NCI-H2227 treated with DMSO at 0.1 percent for 48 hours (cell line): Measurements from ENCODE around the gene PHLDA2.

Experiments used
- DNase-seq: peaks from one replicate; lab custom pipeline; 2025; lab: John Stamatoyannopoulos, UW

The PHLDA2 gene, protein sequence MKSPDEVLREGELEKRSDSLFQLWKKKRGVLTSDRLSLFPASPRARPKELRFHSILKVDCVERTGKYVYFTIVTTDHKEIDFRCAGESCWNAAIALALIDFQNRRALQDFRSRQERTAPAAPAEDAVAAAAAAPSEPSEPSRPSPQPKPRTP

DNA sequence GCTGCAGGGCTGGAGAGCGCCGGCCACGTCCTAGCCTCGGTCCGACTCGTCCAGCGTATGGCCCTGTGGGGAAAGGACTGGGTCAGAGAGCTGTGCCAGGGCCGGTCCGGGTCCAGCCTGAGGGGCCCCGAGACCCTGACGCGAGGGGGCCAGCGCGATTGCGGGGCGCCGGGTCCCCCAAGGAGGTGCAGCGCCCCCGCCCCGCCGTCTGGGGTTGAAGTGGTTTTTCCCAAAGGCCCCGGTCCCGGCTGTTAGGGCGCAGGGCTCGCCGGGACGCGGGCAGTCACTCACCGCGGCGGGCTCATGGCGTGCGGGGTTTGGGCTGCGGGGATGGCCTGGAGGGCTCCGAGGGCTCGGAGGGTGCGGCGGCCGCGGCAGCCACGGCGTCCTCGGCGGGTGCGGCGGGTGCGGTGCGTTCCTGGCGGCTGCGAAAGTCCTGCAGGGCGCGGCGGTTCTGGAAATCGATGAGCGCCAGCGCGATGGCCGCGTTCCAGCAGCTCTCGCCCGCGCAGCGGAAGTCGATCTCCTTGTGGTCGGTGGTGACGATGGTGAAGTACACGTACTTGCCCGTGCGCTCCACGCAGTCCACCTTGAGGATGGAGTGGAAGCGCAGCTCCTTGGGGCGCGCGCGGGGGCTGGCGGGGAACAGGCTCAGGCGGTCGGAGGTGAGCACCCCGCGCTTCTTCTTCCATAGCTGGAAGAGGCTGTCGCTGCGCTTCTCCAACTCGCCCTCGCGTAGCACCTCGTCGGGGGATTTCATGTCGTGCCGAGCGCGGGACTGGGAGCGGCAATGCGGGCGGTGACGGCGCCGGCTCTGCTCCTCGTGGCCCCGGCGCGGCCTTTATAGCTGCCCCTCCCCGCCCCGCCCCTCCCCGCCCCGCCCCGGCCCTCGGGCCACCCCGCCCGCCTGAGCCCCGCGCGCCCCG is at the start of gene PHLDA2:
Gene PHLDA2, minus strand, starts transcription at position 816 of the 926 bp plus-strand sequence. Its CDS starts 56 bp downstream, at position 760.
- peak; percentile 18 for DNase-seq

DNA sequence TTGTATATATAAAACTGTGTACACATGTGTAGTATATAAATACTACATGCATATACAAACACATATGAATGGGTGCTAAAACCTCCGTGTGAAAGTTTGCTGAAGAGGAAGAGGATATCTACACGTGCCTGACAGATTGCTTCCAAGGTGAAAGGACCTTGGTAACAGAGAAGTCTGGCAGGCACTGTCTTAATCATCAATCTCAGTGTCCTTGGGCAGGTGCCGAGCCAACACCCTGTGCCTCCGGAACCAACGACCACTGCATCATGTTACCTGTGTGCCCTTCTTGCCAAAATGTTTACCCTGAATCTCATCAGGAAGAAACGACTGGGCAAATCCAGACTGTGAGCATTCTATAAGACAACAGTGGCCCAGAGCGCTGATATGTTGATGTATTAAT is 47.9 kb upstream of the PHLDA2 start:
- DNase-seq = no peak

DNA sequence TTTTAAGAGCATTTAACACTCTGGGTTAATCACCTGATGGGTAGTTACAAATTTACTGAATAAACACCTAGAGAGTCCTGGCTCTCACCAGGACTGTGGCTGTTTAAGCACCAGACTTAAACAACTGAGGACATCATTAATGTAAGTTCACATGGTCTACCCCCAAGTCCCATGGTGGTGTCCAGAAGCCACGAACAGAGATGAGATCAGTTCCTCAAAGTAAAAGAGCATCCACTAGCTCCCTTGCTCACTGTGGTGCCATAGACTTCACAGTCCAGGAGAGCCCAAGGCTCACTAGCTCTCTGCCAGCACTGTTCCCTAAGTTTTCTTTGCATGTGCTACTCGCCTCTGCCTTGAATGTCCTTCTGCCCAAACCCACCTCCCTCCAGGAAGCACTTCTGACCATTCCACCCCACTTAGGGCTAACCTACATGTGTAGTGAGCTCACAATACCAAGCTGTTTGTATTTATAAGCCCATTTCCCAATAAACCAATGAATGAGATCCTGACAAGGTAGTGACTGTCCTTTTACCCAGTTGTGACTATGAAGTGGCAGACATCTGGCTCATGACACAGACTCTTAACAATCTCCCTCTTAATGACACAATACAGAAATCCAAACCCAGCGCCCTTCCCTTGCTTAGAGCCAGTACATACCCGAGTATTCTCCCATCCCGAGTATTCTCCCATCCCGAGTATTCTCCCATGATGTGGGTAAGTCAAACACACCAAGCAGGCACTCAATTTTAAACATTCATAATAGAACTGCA is 47.3 kb upstream of the PHLDA2 start:
- no peak for DNase-seq

DNA sequence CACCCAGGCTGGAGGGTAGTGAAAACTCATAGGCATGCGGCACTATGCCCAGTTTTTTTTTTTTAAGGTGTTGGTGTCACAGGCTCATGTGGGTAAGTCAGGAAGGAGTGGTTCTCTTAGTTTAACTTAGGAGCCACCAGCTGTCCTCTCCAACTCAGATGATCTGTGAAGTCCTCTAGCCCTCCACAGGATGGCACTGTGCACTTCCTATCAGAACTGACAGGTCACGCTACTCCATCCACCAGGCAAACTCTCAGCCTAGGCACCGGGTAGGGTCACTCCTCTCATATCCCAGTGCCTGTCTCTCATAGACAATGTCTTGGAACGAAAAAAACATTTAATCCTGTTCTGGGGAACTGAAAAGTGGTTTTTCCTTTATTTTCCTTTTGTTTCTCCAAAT is 46.4 kb upstream of the PHLDA2 start:
- DNase-seq = no peak

DNA sequence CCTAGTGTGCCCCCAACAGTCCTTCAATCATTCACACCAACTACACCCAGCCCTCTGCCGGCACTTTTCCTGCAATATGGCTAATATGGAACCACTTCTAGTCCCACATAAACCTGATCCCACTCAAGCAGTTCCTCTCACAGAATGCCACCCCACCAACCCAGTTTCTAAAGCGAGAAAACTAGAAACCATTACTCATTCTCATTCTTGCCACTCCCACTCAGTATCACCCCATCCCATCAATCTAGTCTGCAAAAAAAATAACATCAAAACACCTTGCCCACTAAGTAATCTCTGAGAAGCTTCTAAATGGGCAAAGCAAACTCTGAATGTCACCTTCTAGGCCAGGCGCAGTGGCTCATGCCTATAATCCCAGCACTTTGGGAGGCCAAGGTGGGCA is 45.1 kb upstream of the PHLDA2 start:
- no peak for DNase-seq

DNA sequence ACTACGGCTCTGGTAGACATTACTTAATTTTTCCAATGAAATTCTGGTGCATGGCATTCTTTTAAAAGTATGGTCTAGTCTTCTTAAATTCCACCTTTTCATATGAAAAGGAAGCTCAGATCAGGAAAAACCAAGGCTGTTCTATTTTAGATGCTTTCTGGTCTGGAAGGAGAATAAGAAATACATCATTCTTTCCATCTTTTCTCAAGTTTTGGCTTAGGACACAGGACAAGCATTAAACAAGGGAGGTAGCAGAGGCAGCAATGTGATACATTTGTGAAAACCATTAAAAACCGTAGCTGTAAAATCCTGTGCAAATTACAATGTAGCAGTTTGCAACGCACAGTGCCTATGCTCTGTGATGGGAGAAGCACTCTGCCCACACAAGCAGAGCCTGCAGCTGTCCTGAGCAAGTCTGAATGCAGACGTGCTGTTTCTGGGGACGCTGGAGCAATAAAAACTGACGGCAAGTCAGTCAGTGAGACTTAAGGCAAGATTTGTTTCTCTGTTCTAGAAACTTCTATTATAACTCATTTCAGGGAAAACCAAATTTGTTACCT is 39.2 kb upstream of the PHLDA2 start:
- DNase-seq = no peak

DNA sequence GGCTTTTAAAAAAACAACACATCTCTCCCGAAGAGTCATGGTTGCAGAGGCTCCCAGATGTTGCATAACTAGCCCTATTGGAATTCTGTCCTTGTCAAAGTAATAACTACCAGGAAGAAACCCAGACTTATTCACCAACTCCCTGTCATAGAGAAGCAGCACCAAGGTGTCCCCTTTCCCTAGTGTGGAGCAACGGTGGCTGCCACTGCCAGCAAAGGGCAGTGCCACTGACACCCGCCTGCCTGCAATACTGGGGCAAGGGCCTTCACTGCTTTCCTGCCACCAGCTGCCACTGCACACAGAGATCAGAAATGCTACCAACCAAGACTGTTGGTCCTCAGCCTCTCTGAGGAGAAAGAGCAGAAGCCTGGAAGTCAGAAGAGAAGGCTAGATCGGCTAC is 35.6 kb upstream of the PHLDA2 start:
- DNase-seq = no peak

DNA sequence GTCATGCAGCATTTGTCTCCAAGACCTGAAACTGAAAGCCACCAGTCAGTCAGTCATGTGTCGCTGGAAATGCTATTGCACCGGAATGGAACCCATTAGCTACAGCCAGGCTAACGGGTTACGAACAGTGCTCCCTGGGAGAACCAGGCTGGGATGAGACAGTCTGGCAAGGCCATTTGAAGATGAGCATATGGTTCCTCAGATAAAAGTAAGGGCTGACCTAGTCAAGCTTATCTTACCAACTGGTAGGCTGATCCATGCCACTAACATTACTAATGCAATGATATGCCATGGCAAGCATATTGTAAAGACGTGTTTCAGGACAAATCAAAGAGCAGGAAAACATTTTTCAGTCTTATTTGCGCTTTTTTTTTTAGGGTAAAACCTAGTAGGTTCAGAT is 34.5 kb upstream of the PHLDA2 start:
- DNase-seq = no peak

DNA sequence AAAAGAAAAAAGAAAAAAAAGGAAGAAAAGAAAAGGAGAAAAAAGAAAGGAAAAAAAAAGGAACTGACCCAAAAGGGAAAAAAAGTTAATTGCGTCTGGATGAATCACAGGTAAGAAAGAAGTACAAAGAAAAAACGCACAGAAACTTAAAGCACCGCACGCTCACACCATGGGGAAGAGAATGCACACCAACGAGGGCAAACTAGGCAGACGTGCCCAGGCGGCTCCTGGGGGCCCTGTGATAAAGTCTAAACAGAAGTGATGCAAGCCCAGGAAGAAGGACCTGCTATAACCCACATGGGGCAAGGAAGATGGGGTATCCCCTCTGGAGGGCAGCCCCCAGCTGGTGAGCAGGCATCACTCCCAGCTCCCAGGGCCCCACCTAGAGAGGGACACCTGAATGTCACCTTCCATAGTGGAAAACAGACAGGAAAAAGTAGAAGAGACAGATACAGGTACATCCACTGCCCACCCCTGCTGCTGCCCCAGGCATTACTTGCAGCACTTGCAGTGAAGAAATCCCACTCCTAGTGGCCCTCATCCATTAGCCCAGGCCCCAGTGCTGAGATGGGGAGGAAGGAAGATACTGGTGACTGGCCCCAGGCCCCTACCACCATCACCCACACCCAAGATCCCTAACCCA is 34.0 kb upstream of the PHLDA2 start:
- DNase-seq = no peak

DNA sequence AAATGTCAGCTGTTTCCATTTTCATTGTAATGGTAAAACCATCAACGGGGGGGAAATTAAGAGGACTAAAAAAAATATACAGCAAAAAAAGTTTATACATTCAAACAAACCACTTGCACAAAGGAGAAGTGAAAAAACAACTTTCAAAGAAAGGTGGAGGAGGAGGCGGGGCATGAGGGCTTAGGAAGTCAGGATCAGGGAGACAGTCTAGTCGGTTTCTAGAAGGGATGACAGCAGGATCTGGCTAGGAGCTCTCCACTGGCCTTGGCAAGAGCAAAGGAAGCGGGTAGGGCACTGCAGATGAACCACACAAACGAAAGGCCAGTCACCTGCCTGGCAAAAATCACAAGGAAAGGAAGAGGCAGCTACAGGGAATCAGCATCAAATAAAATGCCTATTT is 31.9 kb upstream of the PHLDA2 start:
- no peak for DNase-seq

DNA sequence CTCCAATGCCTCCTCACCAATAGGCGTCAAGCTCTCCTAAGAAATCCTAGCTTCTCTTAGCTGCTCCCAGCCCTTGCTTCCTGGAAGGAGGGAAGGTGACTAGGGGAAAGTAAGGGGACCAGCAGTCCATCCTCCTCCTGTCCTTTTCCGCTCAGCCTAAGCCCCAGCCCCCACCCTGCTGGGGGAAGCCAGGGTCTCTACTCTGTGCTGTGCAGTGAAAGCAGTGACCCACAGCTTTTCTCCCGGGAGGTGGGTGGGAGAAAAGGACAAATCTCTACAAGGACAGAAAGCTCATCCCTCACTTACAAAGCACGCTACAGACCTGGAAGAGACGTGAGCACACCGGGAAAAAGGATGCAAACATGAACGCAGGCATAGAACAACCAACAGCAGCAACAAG is 30.9 kb upstream of the PHLDA2 start:
- no peak for DNase-seq

DNA sequence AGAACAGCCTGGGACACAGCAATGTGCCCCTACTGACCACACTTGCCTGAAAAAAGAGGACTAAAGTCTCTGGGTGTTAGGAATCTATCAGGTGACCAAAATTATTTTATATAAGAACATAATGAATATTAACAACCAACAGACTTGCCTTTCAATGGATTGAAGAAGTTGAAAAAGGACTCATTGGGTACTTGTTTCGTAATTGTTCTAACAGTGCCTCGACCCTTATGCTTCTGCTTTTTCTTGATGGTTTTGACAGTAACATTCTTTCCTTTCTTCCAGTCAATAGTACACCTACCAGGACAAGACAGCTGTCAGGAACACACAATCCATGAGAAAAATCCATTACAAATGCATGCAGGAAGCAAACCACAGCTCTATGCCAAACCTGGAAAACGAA is 29.0 kb upstream of the PHLDA2 start:
- DNase-seq = no peak

DNA sequence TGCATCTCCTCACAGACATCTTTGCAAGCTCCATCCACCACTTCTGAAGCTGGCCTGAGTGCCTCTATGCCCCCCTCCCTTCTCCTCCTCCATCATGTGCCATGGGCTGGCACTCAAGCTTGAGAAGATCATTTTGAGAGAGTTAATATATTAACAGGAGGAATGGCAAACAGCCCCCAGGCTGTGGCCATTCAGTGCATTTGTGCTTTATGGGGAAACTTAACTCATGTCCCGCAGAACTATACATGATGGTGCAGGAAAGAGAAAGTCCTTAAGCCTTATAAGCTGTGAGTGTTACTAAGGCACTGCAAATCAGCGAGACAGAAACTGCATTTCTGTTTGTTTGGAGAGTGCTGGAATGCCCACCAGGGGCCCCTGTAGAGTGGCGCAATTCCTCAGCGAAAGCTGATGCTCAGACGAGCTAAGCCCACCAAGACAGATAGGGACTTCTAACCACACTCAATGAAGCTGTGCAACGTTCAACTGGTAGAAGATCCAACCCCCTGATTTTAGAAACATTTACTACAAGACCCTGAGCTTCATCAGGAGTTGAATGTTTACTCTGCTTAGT is 26.8 kb upstream of the PHLDA2 start:
- DNase-seq = no peak

DNA sequence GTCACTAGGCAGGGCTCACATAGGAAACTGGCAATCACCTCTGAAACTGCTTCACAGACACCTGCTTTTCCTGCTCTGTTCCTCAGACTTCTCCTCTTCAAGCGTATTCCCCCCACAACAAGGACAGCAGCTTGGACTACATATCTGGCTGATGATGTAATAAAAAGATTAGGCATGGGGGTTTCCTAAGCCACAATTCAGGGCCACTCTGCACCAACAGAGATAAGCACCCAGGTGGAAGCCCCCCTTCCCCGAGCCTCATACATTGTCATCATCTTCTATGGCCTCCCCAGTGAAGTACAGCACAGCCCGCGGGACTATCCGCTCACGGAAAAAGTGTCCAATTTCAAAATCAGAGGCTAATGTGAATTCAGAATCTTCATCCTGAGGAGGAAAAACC is 25.0 kb upstream of the PHLDA2 start:
- no peak for DNase-seq

DNA sequence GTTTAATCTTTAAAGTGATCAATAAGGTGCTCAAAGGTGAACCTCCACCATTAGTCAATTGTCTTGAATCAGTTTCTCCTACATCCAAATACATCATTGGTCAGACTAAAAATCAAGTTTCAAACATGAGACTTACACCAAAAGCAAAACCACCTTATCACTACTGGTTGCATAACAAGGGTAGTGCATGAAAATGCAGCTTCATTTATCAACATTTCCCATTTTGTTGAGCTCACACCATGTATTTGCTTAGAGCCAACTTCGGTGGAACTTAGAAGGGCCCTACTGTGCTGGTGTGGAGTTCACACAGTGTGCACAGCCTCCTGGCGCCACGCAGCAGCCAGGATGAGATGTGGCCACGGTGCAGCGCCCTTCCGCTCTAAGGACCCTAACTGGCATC is 23.1 kb upstream of the PHLDA2 start:
- DNase-seq = no peak

DNA sequence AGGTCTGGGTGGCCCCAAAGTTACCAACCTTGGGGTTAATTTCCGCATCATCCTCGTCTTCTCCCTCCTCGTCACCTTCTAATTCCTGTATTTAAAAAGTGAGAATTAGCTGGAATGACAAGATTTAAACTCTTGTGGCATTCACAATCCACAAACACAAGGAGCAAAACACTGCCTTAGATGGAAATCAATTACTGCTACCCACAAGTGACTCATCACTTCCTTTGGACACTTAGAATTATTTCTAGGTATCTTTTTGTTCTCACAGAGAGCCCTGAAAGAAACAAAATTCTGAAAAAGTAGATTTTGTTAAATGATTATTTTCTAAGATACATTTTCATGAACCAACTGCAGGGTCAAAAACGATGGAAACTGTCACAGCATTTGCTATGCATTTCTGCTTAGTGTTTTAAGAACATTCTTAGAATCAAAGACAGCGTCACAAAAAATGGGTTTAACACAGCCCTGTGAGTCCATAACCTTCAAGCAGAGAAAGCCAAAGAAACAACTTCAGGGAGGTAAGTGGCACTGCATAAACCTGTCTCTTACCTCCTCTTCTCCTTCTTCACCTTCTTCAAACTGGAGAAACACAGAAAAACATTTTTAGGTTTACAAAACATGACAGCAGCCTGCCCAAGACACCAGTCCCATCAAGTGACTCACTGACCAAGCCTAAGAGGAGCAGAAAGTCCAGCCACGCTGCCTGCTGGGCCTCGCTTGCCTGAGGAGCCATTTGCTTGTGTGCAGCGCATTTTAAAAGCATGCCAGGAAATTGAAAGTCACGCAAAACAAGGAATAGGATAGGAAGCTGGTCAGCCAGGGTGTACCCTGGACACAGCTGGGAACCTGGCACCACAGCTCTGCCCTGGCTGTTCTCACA is 22.3 kb upstream of the PHLDA2 start:
- no peak for DNase-seq

DNA sequence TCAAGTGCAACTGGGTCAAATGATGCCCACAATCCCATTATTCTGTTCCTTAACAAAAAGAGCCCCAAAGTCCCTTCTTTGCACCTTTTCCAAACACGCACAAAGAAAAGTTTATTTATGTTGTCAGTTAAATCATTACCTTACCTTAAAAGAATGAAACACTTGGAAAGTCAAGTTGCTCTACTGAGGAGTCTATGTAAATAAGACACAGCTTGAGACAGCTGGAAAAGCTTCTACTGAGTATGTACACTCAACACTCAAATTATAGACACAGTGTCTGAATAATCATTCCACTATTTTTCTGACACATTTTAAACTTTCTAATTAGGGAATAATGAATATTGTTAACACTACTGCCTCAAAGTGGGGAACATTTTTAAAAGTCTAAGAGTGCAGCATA is 21.6 kb upstream of the PHLDA2 start:
- DNase-seq = no peak

DNA sequence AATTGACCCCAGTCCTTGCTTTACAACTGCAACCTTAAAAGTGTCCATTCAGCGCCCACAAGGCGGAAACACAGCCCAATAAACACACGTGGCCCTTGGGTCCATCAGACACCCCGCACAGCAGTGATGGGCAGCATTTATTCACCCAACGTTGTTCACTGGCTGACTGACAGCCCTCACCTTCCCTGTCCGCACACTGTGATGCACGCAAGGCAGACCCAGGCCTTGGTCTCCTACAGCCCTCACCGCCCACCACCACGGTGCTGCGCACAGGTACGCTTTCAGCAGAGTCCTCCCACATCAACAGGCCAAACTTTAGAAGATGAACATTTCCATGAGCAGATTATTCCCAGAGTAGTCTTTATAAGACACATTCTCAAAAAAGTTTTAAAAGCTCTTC is 20.7 kb upstream of the PHLDA2 start:
- DNase-seq = no peak

DNA sequence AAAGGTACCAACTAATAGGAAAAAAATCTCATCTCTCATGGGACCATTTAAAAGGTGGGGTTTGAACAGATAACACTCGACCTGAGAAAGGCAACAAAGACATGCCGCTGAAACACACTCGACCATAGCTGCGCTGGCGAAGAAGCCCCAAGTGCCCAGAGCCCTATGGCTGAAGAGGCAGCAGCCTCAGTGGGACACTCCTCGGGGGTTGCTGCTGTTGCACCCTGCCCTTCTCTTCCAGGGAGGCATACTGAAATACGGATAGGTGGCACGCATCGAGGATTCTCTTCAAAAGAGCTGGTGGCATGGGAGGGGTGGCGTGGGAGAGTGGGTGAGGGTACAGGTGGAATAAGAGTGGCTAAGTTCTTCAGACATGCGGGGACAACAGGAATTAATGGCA is 18.5 kb upstream of the PHLDA2 start:
- no peak for DNase-seq

DNA sequence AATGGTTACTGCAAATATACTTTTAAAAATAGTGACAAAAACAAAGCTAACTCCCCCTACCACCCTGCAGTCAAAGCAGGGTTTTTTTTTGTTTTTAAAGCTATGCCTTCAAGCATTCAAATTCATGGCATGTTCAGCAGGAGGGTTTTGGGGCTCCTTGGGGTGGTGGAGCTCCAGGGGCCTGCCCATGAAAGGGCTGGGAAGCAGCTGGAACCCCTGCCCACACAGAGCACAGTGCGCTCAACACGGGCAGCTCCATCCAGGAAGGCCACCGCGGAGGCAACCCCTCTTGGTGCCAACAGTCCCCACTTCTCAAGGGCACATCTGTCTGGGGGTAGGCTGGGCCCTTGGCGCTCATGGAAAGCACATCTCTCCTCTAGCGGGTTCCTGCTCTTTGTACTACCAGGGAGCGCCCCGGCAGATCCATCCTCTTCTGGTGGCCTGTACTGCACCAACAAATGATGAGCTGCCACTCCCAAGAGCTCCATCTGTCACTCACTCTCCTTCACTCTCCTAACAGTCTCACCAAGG is 16.6 kb upstream of the PHLDA2 start:
- DNase-seq = no peak
